OCI-LY3 (cell line): ENCODE data around the gene OXCT1.

ENCODE experiments used
- CTCF ChIP-seq: fragments of 200-600, 300-600 bp; sonication (generic); IDR thresholded peaks from 2 replicates; pipeline ENCODE4 v1.5.1; 2014; ENCODE audit warnings: antibody characterized with exemption, low read length, low read depth
- EZH2phosphoT487 ChIP-seq: fragments of 200-600 bp; shearing (Covaris generic); IDR thresholded peaks from 2 replicates; pipeline ENCODE4 v1.6.1; 2018; ENCODE audit warnings: antibody characterized with exemption, mixed run types, low read depth

GRCh38 chr5:41686767-41687166 lies 183.5 kb downstream of the OXCT1 start:
- TF ChIP-seq CTCF (no peak), EZH2phosphoT487 (no peak)
